ENCODE measurements around the gene SYAP1.
"Not testable (repeated sequence)": the region's sequence is repeated elsewhere in the genome, so short reads cannot be mapped to it uniquely, and the experiment has no call there.

Gene SYAP1

DNA sequence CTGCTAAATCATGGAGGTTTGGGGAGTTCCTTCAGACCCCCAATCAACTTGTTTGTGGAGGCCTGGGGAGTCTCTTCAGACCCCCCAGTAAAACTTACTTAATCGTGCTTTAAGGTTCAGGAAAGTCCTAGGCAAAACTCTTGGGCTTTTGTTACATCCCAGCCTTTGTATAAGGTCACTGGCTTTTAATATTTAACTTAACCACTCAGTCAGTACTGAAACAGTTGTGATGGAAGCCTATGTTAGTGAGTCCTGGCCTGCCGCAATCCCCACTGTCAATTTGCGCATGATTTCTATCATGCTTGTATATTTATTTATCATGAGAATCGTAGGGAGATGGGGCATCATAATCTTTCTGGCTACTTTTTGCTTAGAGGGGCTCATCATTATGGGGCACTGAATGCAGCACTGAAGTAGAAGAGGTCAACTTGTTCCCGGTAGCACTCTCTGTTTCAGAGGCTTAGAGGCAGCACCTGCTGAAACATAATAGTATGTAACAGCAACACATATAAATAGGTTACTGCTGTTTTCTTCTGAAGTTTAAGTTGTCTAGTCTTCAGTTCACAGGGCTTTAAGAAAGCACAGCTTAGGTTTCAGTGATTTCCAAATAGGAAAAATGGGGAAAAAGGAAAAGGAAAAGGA is 7.1 kb downstream of the SYAP1 start:
- not testable (repeated sequence) for DNase-seq

DNA sequence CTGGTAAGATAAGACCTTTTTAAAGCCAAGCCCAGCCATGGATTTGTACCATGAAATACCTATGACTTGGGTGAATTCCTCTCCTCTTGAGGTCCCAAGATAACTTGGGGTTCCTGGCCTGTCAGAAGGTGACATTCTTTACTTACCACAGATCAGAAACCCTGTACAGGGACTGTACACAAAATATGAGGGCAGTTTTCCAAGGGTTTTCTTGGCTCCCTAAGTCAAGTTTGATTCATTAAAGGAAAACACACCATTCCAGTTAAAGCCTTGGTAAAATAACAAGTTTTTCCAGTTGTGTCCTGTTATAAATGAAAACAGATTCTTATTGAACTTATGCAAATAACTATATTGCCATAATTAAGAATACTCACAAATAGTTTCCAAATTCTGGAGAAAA is 8.2 kb downstream of the SYAP1 start:
- no peak for DNase-seq

DNA sequence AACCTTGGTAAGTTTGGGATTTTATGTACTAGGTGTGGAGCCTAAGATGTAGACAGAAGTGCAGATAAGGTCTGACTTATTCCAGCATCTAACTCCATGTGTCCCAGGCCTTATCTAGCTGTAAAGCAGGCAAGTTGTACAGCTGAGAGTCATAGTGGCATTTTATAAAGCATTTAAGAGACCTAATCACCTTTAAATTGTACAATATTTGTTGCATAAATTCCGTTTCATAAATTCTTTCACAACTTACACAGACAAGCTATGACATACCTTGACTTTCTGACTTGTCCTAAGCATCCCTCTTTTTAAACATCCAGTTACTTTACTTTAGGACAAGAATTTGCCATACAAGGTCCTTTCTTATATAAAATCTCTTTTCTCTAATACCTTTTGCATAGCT is 11.0 kb downstream of the SYAP1 start:
- no peak for DNase-seq

DNA sequence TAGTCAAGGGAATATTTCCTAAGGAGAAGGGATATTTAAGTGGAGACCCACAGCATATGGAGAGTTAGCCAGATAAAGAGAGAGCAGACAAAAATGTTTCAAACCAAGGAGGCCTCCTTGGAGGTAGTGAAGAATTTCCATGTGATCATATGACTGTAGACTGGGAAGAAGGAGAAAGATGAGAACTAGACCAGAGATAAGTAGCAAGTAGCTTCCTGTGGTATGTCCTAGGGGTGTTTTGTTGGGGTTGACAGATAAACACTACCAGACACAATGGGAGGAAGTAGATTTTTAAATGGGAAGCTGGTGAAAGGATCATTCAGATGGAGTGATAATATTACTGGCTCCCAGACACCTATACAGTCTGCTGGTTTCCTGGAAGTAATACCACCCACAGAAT is 13.6 kb downstream of the SYAP1 start:
- DNase-seq = no peak

DNA sequence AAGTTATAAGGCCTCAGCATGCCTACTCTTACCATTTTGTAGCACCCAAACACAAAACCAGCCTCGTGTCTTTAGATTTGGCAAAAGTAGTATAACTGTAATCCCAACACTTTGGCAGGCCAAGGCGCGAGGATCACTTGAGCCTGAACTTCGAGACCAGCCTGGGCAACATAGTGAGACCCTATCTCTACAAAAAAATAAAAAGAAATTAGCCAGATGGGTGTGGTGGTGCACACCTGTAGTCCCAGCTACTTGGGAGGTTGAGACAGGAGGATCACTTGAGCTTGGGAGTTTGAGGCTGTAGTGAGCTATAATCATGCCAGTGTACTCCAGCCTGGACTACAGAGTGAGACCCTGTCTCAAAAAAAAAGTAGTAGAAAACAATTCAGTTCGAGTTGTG is 17.6 kb downstream of the SYAP1 start:
- DNase-seq = no peak

GRCh38 chrX:16739574-16739973 is 20.2 kb downstream of the SYAP1 start:
- DNase-seq = no peak

GRCh38 chrX:16743604-16744325 is 24.4 kb downstream of the SYAP1 start:
- DNase-seq = no peak

DNA sequence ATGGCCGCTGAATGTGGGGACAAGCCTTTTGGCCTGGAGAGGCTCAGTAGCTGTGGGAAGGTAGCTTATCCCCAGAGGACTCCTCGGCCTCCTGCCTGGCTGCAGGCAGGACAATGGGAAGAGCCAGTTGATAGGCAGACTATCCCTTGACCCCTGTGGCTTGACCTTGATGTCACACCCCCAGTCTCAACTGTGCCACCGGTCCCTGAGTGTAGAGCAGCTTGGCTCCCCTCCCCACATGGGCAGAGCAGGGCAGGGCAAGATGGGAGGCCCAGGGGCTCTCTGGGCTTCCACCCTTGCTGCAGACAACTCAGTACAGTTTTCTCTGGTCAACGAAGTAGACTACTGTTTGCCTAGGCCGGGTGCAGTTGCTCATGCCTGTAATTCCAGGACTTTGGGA is 25.7 kb downstream of the SYAP1 start:
- no peak for DNase-seq

GRCh38 chrX:16745659-16746058 is 26.2 kb downstream of the SYAP1 start:
- no peak for DNase-seq

DNA sequence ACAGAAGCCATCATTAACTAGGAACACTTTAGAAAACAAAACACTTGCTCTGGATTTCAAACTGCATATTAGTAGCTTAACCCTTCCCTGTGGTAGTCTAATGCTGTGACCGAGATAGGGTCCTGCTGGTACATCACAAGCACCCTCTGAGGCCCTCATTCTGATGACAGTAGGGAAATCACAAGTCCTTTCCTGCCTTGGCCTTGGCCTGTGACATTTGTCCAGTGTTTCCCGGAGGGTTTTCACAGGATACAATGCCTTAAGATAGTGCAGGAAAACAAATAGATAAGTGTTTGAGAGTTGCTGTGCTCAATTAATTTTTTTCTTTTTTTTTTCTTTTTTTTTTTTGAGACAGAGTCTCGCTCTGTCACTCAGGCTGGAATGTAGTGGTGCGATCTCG is 29.0 kb downstream of the SYAP1 start:
- no peak for DNase-seq

- no peak for DNase-seq
Measured at GRCh38 chrX:16750136-16750535, 30.7 kb downstream of the SYAP1 start.

DNA sequence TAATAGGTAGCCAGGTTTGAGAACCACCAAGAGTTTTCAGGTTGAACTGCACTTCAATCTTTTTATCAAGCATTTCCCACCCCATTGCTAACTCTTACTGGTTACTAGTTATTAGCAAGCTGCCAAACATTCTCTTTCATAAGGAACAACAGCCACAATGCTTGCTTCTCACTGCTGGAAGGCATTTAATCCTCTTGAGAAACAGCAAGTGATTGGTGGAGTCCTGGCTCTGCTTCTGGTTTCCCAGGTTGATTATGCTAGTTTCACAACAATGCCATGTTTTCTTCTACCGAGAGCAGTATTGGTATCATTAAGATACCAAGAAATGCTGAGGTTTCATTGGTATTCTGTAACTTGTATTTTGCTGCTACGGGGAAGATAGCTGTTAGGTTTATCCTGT is 34.6 kb downstream of the SYAP1 start:
- no peak for DNase-seq

DNA sequence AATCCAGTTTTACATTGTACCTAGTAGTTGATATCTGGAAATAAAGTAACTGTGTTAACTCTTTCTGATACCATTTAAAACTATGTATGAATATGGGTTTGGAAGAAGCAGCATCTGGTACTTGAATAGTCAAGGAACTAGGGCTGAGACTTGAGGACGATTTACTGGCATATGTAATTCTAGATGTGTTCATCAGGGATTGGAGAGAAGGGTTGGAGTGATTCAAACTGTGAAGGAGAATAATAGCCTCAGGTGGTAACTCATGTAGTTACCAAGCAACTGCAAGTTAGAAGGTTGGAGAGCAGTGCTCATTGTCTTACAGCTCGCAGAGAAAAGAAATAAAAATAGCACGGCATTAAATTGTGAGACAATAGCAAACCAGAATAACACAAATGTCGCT is 37.3 kb downstream of the SYAP1 start:
- DNase-seq = no peak

DNA sequence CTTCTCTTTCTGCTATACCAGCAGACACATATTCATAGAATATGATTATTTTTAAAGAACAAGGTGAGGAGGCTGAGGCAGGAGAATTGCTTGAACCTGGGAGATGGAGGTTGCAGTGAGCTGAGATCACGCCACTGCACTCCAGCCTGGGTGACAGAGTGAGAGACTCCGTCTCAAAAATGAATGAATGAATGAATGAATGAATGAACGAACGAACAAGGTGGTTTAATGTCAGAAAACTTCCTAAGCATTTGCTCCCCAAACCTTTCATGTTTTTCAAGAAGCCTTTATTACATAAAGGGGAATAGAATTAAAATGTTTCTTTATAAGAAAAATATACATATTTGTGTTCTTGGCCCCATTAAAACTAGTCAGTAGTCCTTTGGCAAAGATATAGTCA is 42.1 kb downstream of the SYAP1 start:
- DNase-seq = not testable (repeated sequence)

- no peak for DNase-seq
Measured at GRCh38 chrX:16762579-16762978, 43.2 kb downstream of the SYAP1 start.

GRCh38 chrX:16765594-16765993 is 46.2 kb downstream of the SYAP1 start:
- DNase-seq = no peak

DNA sequence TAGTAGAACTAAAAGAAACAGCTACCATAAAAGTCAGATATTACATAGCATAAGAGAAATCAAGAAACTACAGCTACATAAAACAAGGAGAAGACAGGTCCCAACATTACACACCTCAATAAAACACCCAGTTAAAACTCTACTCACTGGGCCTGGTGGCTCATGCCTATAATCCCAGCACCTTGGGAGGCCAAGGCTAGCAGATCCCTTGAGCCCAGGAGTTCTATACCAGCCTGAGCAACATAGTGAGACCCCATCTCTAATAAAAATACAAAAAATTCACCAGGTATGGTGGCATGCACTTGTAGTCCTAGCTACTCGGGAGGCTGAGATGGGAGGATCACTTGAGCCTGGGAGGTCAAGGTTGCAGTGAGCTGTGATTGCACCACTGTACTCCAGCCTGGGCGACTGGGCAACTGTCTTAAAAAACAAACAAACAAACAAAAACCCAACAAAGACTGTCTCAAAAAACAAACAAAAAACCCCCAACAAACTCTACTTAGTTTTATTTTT is 51.6 kb downstream of the SYAP1 start:
- no peak for DNase-seq

- DNase-seq = no peak
Measured at GRCh38 chrX:16771483-16772398, 52.3 kb downstream of the SYAP1 start.

DNA sequence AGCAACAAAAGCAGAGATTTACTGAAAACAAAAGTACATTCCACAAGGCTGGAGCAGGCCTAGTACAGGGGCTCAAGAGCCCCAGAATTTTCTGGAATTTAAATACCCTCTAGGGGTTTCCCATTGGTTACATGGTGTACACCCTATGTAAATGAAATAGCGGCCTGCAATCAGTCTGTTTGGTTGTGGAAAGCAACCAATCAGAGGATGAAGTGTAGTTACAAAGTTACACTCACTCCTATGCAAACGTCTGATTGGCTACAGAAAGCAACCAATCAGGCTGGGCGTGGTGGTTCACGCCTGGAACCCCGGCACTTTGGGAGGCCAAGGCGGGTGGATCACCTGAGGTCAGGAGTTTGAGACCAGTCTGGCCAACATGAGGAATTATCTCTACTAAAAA is 53.0 kb downstream of the SYAP1 start:
- no peak for DNase-seq

DNA sequence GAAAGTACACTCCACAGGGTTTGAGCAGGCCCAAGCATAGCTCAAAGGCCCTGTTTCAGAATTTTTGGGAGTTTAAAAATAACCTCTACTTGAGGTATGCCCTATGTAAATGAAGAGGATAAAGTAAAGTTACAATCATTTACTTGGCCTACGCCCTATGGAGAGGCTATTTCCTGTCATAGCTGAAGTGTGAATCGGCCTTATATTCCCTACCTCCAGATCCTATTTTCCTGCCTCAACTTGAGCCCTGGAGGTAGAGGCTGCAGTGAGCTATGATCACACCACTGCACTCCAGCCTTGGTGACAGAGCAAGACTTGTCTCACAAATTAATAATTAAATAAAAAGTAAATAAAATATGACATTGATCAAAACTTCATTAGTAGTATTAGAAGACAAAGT is 55.3 kb downstream of the SYAP1 start:
- DNase-seq = no peak

- DNase-seq = no peak
Measured at GRCh38 chrX:16778545-16778944, 59.1 kb downstream of the SYAP1 start.

- no peak for DNase-seq
Measured at GRCh38 chrX:16778993-16779392, 59.6 kb downstream of the SYAP1 start.

- DNase-seq = not testable (repeated sequence)
Measured at GRCh38 chrX:16779815-16780214, 60.4 kb downstream of the SYAP1 start.

DNA sequence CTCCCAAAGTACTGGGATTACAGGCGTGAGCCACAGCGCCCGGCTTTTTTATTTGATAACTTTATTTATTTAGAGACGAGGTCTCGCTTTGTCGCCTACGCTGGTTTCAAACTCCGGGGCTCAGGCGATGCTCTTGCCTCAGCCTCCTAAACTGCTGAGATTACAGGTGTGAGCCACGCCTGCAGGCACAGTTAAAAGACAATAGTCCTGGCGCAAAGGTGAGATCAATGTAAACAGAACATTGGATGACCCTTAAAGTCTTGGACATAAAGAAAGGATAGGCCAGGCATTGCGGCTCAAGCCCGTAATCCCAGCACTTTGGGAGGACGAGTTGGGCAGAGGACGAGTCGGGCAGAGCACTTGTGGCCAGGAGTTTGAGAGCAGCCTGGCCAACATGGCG is 64.0 kb downstream of the SYAP1 start:
- no peak for DNase-seq

Data from CD4-positive, alpha-beta T cell treated with Interleukin-10 for 1 hour (primary cell).